GF-D8 (cell line): ENCODE results near the gene ZNF280D.

Experiments used
- DNase-seq: peaks from one replicate; lab custom pipeline; 2025; lab: John Stamatoyannopoulos, UW

ZNF280D gene

GRCh38 chr15:56744701-56745683, 11.7 kb upstream of the ZNF280D start:
- no peak for DNase-seq

- no peak for DNase-seq
These were observed 8.2 kb upstream of the ZNF280D start for GRCh38 chr15:56741541-56741940.

- DNase-seq, result no peak
These were observed 6.8 kb upstream of the ZNF280D start for GRCh38 chr15:56739964-56740640.

GRCh38 chr15:56739474-56739873, 6.2 kb upstream of the ZNF280D start:
- no peak for DNase-seq

- DNase-seq, result no peak
These were observed 4.5 kb upstream of the ZNF280D start for GRCh38 chr15:56737791-56738190.

GRCh38 chr15:56736881-56737707, 3.8 kb upstream of the ZNF280D start:
- no peak for DNase-seq

GRCh38 chr15:56736308-56736707, 3.0 kb upstream of the ZNF280D start:
- DNase-seq, result no peak

GRCh38 chr15:56735589-56735988, 2.3 kb upstream of the ZNF280D start:
- DNase-seq, result no peak

- no peak for DNase-seq
These were observed 815 bp upstream of the ZNF280D start for GRCh38 chr15:56734013-56734635.

- DNase-seq, result no peak
These were observed 498 bp downstream of the ZNF280D start for GRCh38 chr15:56732886-56733135.

- no peak for DNase-seq
These were observed 999 bp downstream of the ZNF280D start for GRCh38 chr15:56732135-56732885.

- no peak for DNase-seq
These were observed 1.8 kb downstream of the ZNF280D start for GRCh38 chr15:56731548-56731947.

GRCh38 chr15:56729561-56729960, 3.7 kb downstream of the ZNF280D start:
- DNase-seq, result no peak

- peak; percentile 8 for DNase-seq
These were observed 7.9 kb downstream of the ZNF280D start for GRCh38 chr15:56725386-56725785.

GRCh38 chr15:56724232-56724631, 9.1 kb downstream of the ZNF280D start:
- no peak for DNase-seq

- no peak for DNase-seq
These were observed 9.5 kb downstream of the ZNF280D start for GRCh38 chr15:56723787-56724186.

- DNase-seq, result no peak
These were observed 13.3 kb downstream of the ZNF280D start for GRCh38 chr15:56719774-56720555.

GRCh38 chr15:56719021-56719612, 14.2 kb downstream of the ZNF280D start:
- DNase-seq, result no peak

- no peak for DNase-seq
These were observed 14.7 kb downstream of the ZNF280D start for GRCh38 chr15:56718560-56718959.

GRCh38 chr15:56716334-56716733, 17.0 kb downstream of the ZNF280D start:
- DNase-seq, result no peak
